ENCODE measurements around the gene SNCAIP.

The SNCAIP gene

DNA sequence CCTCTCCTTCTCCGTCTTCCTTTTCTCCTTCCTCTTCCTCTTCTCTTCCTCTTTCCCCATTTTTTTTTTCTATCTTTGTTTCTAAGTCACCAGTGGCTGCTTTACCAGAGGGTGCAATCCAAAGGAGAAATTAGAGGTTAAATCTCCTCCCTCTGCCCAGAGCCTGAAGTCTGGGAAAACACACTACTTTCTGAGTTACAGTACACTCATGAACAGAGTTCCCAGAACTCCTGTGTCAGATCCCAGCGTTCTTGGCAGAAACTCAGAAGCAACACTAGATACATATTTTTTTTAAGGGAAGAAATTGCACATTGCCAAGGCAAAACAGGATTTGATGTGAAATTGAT is 189.0 kb downstream of the SNCAIP start:
- peak; percentile 19 for DNase-seq (ENCODE audit: low spot score)

DNA sequence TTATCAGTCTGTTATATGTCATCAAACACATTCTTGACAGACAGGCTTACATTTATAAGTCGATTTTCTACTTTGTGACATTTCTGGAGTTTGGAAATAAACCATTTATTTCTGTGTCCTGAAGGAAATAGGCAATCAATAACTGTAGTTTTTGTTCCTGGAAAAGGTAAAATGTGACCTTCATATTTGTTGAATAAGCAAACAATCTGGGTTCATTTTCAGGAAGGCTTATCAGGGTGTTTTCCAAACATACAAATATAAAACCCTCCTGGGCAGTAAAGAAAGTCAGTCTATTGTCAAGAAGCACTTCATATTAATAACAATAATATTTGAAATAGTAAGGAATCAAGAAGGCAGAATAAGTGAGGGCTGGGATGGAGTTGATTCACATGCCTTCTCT is 195.0 kb downstream of the SNCAIP start:
- no peak for DNase-seq (ENCODE audit: low spot score)

DNA sequence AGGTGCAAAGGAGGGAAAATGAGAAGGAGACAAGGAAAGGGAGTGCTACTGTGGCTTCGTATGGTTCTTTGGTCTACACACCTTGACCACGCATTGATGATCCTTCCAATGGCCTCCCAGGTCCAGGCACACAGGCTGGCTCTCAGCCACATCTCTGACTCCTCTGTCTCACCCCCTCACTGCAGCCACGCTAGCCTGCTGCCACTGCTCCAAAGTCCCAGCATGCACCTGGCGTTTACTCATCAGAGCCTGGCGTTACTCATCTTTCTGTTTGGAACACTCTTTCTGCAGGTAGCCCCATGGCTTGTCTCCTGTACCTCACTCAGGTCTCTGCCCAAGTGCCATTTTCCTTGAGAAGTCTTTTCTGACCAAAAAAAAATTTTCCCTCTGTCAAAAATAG is 195.5 kb downstream of the SNCAIP start:
- DNase-seq (ENCODE audit: low spot score), result no peak

DNA sequence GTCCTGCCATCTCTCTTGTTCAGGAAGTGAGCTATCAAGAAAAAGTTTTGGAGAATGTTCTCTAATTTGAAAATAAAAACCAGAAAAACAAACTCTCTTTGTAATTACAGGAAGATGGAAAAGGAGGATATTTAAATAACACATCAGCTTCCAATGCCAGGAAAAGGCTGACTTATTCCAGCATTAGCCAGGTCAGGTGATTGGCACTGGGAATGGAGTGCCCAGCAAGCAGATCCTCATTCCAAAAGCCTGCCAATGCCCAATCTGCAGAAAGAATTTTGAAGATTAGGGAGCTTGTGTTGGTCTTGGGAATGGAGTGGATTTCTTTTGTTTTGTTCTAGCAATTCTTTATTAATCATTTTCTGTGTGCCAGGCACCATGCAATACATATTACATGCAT is 196.6 kb downstream of the SNCAIP start:
- DNase-seq (ENCODE audit: low spot score), result no peak

Data from GM03348 (cell line).